ENCODE measurements around the gene C19orf33.

Gene C19orf33

DNA sequence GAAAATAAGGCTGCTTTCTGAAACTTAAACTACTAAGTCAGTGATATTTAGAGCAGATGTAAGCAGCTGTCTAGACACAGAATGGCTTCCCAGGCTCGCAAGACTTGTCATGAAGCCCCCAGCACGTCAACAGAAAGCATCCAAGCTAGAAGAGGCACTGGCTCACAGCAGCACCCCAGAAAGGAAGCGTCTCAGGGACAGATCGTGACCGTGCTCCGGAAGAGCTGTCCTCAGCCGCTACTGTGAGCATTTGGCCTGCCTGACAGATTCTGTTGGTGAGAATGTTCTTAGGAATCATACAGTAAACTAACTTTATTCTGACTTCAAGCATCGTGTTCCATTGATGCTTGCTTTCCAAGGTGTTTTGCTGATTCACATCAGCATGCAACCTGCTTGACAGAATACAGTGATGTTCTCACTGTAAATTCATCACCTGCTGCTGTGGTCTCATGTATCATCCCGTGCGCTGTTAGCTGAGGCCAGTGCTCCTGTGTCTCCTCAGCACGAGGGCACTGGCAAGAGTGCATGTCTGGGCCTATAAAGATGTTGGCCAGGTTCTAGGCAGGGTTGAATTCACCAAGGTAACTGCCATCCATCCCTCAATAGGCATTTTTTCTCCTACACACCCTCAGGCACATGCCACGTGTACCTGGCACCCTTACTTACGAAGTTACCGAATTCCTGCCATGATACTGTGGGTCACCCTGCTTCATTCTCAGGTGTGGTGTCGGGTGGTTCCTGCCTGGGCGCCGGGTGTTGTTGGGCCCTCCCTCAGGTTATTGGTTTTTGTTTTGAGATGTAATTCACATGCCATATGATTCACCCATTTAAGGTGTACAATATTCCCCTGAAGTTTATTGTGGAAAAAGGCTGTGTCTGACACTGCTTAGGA lies 23.8 kb upstream of the C19orf33 start:
- DNase-seq: no peak

DNA sequence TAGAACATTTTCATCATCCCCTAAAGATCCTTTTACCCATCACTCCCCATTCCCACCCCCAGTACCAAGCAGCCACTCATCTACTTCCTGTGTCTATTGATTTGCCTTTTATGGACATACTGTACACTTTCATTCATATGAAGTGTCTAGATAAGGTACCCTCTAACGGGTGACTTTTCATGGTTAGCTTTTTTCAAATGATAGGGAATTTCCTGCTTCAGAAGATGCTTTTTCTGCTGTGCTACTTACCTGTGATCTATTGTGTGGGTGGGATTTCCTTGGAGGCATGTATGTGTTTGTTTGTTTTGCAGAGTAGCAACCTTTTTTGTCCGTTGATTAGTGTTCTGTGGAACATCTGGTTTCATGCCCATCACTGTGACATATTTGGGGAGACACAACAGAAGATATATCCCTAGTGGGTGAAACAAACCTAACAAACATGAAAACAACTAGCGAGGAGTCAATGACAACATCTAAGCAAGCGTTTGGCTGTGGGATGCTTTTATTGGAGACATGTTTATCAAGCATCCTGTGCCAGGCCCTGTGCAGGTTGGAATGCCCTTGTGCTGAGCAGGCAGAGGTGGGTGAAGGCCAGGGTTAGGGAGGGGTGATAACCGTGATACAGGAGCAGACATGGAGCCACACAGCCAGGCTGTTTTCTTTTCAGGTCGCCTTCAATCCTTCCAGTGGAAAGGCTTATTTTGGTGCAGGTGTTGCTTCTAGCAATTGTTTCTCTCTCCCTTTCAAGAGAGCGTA lies 22.1 kb upstream of the C19orf33 start:
- no peak for DNase-seq

DNA sequence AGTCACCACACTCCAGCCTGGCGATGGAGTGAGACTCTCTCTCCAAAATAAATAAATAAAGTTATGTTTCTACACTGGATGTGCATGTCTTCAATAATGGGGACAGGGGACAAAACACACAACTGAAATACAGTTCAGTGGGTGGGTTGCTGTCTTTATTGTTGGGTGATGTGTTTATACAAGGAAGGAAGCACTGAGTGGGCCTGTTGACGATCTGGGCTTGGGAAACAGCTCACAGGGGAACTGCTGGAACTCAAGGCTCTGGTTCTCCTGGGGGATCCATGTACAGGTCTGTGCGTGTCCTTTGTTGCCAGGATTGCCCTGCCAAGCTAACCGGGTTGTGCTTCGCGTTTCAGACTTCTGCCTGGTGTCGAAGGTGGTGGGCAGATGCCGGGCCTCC lies 20.8 kb upstream of the C19orf33 start:
- DNase-seq: no peak

DNA sequence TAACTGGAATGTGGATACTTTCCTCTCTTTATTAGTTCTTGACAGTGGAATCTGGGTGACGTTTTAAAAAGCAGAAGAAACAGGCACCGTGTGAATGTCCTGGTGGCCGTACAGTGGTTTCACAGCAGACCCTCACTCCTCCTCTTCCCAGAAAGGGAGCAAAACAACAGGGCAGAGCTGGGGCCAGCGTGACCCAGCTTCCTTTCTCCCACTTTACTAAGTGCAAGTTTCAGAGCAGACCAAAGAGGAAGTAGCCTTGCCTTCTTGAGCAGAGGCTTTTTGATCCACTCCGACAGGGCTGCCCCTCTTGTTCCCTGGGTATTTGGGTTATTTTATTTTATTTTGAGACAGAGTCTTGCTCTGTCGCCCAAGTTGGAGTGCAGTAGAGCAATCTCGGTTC lies 19.6 kb upstream of the C19orf33 start:
- DNase-seq: no peak

DNA sequence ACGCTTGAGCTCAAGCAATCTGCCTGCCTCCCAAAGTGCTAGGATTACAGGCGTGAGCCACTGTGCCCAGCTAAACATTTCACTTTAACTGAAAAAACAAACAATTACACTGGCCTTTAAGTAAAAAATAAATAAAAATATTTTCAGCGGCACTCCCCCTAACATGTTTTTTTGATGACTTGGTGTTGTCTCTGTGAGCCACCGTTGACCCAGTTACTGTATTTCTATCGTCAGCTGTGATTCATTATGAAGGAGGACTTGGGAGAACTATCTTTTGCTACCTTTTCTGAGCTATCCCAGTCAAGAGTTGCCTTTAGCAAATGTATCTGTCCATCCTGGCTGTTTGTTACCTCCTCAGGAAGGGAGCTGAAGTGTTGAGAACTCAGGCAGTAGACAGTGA lies 18.5 kb upstream of the C19orf33 start:
- DNase-seq: no peak

DNA sequence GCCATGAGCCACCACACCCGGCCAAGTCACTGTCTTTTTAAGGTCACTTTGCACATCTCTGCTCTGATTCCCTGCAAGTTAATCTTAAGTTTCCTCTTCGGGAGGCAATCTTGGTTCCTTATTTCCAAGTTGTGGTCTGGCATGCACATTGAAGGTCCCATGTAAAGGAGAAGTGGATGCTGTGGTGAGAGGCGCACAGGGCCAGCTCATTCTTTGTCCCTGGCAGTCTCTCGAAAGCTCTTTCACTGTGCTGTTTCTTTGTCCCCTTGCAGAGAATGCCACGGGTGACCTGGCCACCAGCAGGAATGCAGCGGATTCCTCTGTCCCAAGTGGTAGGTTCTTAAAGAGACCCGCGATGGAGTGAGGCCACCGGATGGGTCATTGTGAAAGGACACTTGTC lies 16.4 kb upstream of the C19orf33 start:
- no peak for DNase-seq

DNA sequence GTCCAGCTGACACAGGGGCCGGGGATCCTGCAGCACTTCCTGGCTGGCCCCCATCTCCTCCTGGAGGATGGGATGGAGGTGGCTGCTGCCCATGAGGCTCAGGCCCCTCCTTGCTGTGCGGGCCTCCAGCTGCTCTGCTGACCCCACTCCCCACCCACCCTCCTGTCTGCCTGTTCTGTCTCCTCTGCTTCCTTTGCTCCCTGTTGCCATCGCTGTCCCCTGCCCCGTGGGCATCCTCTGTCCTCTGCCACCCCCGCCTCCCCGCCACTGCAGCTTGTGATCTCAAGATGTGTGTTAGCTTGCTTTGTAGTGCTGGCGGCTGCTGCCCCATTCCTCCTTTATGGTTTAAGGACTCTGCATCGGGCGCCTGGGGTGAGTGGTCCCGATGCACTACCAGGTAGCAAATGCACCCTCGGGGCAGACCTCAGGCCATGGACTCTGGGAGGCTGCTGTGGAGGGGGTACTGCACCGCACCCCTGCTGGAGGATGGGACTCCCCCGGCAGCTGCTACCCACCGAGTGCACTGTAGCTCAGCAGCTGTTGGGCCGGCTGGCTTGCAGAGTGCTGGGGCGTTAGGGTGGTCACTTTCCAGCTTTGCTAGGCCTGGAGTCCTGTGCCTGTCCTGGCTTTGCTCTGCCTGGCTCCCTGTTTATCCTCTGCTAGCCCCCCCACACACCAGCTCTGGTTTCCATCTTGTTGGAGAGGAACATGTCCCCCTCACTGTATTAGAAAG lies 15.8 kb upstream of the C19orf33 start:
- no peak for DNase-seq

DNA sequence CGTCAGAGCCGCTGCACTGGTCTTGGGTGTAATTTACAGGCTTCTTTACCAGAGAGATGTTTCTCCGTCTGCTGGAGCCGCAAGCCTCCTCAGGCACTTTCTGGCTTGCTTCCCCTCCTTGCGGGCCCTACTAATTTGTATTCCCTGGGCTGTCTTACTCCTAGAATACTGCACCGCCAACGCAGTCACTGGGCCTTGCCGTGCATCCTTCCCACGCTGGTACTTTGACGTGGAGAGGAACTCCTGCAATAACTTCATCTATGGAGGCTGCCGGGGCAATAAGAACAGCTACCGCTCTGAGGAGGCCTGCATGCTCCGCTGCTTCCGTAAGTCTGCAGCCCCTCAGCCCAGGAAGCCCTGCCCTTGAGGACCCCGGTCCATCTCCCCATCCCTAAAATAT lies 14.1 kb upstream of the C19orf33 start:
- DNase-seq: no peak

DNA sequence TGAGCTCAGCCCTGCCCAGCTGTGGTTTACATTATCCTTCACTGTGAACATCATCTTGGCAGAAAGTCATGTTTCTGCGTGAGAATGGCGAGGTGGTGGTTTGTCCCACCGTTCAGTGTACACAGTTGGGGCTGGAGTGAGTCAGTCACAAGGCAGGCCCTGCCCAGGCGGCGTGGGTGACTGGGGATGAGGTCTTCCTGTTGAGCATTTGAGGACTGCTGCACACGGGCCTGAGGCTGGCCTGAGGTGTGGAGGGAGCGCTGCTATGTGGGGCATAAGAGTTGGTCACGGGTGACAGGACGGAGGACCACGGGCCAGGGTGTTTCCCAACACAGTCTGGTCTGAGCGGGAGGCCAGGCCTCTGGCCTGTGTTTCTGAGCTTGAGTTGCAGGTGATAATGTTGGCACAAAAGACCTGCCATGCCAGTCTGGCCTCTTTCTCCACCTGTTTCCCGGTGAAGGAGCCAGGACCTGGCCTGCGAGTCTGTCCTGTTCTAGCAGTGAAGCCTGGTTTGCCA lies 13.4 kb upstream of the C19orf33 start:
- DNase-seq: no peak

DNA sequence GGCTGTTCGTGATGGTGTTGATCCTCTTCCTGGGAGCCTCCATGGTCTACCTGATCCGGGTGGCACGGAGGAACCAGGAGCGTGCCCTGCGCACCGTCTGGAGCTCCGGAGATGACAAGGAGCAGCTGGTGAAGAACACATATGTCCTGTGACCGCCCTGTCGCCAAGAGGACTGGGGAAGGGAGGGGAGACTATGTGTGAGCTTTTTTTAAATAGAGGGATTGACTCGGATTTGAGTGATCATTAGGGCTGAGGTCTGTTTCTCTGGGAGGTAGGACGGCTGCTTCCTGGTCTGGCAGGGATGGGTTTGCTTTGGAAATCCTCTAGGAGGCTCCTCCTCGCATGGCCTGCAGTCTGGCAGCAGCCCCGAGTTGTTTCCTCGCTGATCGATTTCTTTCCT lies 12.2 kb upstream of the C19orf33 start:
- no peak for DNase-seq

DNA sequence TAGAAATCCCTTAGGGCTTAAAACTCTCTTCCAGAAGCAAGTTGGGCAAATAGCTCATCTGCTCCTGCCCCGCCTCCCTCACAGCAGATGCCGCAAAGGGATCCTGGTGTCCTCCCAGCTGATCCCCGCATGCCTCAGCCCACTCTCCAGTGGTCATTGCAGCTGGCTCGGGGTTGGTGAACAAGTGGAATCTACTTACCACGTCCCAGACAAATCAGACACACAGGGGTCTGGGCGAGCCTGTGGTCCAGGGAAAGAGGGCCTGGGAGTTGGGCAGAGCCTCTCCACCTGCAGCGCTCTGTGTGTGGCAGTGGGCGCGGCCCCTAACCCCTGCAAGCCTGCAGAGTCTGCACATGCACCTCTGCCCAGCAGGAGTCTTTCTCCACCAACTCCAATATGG lies 10.8 kb upstream of the C19orf33 start:
- DNase-seq: no peak

DNA sequence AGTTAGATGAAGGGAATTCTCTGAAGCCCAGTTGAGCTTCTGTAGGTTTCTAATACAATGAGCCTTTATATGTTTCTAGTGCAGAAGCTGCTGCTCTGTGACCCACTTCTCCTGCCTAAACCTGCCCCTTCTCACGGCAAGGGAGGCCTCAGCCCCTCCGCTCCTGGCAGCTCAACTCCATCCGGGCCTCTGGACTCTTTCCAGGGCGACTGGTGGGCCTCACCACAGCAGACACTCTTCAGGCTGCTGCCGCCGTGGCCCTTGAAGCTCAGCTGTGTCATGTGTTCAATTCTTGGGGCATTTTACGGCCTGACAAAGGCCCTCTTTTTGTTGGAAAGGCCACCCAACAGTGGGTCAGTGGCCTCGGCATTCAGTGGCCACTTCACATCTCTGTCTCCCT lies 10.0 kb upstream of the C19orf33 start:
- no peak for DNase-seq

DNA sequence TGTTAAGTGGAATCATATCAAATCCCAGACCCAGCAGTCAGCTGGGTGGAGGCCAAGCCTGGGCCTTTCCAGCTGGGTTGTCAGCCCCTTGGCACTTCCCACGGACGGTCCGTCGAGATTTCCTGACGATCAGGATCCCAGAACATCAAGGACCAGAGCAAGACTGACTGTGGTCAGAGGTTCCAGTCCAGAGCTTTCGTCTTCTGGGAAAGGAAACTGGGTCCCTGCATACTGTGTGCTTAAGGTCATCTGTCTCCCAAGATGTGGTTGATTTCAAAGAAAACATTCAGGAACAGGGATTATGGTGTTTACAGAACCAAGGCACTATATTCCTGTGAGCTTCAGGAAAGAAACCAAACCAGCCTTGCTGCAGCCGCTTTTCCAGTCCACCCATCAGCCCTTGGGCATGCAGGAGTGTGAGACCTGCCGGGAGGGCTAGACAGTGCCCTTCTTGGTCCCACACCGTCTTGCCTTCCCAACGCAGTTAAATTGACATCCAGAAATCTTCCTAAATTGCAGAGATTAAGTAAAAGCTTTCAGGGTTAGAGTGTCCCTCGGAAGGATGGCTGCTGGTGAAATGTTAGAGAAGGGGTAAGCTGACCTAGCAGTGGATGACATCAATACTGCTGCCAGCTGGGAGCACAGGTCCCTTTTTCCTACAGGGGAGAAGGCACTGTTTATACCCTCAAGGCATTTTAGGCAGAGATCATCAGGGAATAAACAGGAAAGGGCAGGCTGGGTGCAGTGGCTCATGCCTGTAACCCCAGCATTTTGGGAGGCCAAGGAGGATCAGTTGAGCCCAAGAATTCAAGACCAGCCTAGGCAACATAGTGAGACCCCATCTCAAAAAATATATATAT lies 5.0 kb upstream of the C19orf33 start:
- DNase-seq: no peak

DNA sequence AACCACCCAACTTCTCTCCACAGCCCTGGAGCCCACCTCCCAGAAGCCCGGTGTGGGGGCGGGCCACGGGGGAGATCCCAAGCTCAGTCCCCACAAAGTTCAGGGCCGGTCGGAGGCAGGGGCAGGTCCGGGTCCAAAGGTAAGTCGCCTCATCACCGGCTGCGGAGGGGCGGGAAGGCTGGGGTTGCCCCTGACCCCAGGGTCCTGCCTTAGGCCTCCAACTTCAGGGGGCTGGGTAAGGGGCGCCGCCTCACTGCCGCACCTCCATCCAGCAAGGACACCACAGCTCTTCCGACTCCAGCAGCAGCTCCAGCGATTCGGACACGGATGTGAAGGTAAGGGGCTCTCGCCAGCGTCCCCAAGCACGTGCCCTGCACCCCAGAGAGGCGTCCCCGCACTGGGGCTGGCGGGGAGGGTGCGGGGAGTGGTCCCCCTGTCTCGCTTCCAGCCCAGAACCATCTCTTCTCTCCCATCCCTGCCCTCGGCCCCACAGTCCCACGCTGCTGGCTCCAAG lies 358 bp downstream of the C19orf33 start:
- no peak for DNase-seq

DNA sequence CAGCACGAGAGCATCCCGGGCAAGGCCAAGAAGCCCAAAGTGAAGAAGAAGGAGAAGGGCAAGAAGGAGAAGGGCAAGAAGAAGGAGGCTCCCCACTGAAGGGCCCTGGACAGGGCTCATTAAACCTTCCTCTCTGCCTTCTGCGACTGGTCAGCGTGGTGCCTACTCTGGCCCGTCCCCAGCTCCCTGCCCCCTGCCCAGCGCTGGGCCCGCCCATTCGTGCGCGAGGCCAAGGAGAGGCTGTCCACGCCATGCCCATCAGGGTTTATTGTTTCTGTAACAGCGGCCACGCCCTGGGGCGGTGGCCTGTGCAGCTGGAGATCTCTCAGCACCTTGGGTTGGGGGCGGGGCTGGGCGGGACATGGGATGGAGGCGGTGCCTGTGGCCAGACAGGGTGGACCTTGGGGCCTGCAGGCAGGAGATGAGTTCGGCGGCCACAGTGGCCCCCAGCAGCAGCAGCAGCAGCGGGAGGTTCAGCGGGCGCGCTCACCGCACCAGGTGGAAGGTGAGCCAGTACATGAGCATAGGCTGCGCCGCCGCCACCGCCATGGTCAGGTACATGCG lies 897 bp downstream of the C19orf33 start:
- DNase-seq: no peak

DNA sequence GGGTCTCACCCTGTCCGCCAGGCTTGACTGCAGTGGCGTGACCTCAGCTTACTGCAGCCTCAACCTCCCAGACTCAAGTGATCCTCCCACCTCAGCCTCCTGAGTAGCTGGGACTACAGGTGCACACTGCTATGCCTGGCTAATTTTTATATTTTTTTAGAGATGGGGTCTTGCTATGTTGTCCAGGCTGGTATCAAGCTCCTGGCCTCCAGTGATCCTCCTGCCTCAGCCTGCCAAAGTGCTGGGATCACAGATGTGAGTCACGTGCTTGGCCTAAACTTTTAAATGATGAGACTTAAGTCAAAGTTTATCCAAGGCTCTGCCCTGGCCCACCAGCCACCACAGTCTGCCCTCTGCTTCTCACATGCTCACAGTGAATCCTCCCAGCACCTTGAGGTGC lies 2.2 kb downstream of the C19orf33 start:
- no peak for DNase-seq

DNA sequence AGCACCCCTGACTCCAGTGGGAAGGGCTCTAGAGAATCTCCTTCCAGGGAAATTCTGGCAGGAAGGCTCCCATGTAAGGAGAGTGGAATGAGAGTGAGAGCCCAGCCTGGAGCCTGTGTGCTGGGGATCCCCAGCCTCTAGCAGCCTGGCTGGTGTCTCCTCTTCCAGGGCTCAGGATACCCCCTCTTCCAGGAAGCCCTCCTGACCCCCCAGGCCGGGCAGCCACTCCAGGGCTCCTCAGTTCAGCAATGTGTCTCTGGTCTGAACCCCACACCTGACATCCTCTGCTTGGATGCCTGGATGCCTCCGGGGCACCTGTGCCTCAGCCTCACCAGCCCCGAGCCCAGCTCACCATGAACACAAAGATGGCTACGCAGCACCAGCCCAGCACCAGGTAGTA lies 3.0 kb downstream of the C19orf33 start:
- DNase-seq: no peak

DNA sequence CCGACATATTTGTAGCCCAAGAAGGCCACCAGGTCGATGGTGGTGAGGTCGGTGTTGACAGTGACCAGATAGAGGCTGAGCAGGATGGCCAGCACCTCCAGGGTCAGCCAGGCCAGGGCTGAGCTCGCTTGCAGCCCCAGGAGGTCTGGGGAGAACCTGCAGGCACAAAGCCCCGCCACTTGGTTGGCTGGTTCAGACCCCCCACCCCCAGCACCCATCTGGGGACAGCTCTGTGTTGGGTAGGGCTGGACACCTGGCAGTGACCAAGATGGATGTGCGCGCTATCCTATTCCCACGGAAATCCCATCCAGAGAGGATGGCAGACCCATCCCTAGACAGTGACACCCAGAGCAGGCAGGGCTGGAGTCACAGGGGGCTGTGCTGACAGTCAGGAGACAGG lies 3.5 kb downstream of the C19orf33 start:
- no peak for DNase-seq

DNA sequence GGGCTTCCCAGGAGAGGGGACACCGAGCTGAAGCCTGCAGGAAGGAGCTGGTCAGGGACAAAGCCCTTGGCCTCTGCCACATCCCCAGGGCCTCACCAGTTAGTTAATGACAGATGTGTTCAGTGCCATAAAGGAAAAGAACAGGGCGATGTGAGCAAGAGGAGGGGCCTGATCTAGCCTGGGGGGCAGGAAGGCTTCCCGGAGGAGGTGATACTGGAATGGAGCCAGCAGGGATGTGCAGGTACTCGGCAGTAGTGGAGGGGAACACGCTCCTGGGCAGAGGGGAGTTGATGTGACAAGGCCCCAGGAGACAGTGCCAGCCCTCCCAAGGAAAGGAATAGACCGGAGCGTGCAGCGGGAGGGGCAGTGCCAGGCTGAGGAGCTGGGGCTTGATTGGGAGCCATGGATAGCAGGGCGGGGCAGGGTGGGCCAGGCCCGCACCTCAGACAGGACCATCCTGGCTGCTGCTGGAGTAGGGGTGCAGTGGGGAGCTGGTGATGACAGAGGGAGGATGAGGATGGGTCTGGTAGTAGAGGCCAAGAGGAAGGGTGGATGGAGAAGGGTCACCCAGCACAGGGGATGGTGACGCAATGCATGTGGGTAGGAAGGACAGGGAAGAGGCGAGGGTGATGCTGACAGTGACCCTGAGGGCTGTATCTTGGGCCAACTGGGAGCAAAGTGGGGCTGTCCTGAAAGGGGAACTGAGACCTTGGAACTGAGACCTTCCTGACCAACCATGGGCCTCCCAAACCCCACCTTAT lies 4.1 kb downstream of the C19orf33 start:
- DNase-seq: no peak

DNA sequence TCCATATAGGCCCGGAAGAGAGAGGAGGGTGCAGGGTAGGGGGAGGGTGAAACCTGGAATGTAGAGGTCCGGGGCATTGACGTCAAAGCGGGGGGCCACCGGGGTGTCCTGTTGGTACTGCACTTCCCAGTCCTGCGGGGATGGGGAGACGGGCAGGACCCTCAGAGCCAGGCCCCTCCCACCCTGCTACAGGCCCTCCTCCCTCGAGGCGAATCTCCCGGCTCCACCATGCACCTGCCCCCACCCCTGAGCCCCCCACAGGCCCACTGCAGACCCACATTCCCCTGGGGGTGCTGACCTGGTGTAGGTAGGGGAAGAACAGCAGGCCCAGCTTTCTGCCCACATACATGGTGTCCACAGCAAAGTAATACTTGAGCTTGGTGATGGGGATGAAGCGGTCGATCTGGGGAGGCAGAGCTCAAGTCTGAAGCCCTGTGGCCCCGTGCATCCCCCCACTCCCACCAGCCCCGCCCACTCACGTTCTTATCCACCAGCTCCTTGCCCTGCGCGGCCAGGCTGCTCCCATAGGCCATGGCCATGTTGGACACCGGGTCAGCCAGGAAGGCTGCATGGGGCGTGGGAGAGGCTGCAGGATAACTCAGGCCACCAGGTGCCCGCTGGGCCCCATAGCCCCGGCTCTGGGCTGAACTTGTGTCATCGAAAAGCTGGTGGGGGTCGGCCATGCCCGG lies 5.0 kb downstream of the C19orf33 start:
- no peak for DNase-seq

Measured in activated CD4-positive, CD25-positive, alpha-beta regulatory T cell treated with anti-CD3 and anti-CD28 coated beads, Interleukin-2, amount 50 U/mL, for 72 hours (primary cell).